Skin of body (tissue), 2 donors: ENCODE measurements around the gene ASAP2. TPM values are rescaled to one million over a fixed set of nuclear protein-coding genes. Genes with fewer than 3 reads are reported as not detected.
"Not testable (repeated sequence)": the region's sequence is repeated elsewhere in the genome, so short reads cannot be mapped to it uniquely, and the experiment has no call there.

Source experiments
- DNase-seq: peaks from one replicate; lab custom pipeline; 2025; lab: John Stamatoyannopoulos, UW
- total RNA-seq: library from RNA; depleted of rRNA; stranded (reverse); fragments of >200 nt; gene quantifications from one replicate; pipeline ENCODE4 v1.2.3, GENCODE V29; 2014

ASAP2 gene
- total RNA-seq, 1 donor from 2014 or later: 19.0 TPM

DNA sequence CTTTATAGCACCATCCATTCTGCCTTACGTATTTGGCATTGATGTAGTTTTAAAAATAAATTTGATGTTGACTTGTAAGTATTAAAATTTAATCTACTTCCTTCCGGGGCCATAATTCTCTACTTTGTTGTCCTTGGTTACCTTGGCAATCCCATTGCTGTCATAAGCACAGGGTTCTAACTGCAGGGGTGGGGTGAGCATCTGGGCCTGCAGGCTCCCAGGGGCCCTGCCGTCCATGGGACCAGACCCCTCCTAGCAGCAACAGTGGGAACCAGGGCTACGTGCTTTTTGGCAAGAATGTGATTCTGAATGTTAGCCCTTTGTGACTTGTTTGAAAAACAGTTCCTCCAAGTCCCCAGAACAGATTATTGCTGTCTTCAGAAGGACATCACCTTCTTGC, 4.9 kb downstream of the ASAP2 start:
- peak; percentile 39 for DNase-seq

- no peak for DNase-seq
These were observed 5.5 kb downstream of the ASAP2 start for GRCh38 chr2:9212010-9212635.

DNA sequence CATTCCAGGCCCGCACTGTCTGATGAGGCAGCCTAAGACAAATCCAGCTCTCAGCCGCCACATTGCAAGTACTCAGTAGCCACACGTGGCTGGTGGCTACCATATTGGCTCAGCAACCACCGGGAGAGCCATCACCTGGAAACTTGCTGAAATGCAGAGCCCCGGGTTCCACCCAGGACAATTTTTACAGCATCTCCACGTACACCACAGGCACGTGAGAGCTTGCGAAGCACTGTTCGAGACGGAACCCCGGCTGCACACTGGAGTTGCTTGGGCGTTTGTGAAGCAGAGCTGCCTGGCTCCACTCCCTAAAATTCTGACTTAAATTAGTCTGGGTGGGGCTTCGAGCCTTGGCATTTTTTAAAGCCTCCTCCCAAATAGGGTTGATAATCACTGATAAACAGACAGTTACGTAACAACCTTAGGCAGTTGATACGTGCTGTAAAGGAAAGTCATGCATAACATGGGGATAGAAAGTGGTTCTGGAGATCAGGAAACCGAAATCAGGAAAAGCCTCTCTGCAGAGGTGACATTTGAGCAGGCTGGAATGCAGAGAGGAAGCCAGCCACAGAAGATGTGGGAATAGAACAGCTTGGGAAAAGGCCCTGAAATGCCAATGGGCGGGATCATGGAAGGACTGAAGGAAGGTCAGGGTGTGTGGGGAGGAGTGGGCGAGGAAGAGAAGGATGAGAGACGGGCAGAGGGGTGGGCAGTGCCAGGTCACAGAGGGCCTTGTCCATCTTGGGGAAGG, 6.2 kb downstream of the ASAP2 start:
- DNase-seq: no peak

GRCh38 chr2:9213477-9214051, 7.0 kb downstream of the ASAP2 start:
- no peak for DNase-seq

- no peak for DNase-seq
These were observed 8.3 kb downstream of the ASAP2 start for GRCh38 chr2:9214873-9215272.

DNA sequence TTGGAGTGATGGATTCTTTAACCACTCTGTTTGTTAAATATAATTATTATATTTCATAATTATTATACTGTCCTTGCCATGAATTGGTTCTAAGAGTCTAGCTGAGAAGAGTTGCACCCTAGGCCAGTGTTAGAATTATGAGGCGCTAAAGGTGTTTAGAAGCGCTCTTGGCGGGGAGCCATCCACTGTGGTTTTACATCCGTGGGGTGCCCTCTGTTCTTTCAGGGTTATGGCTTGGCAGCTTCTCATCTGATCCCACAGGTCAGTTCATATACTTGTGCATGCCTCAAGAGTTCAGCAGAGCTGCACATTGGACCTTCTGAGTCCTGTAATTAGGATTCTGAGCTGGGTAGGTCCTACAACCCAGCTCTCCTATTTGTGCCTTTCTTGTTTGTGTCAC, 9.1 kb downstream of the ASAP2 start:
- DNase-seq: no peak

DNA sequence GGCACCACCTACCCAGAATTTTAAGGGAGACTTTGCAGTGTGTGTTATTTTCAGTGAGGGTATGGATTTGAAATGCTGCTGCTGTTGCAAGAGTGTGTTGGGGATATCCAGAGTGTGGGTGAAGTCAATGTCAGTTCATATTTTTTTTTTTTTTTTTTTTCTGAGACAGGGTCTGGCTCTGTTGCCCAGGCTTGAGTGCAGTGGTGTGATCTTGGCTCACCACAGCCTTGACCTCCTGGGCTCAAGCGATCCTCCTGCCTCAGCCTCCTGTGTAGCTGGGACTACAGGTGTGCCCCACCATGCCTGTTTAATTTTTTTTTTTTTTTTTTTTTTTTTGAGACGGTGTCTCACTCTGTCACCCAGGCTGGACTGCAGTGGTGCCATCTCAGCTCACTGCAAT, 9.5 kb downstream of the ASAP2 start:
- not testable (repeated sequence) for DNase-seq

GRCh38 chr2:9217838-9218770, 11.5 kb downstream of the ASAP2 start:
- no peak for DNase-seq

- DNase-seq: no peak
These were observed 12.4 kb downstream of the ASAP2 start for GRCh38 chr2:9219027-9219445.

DNA sequence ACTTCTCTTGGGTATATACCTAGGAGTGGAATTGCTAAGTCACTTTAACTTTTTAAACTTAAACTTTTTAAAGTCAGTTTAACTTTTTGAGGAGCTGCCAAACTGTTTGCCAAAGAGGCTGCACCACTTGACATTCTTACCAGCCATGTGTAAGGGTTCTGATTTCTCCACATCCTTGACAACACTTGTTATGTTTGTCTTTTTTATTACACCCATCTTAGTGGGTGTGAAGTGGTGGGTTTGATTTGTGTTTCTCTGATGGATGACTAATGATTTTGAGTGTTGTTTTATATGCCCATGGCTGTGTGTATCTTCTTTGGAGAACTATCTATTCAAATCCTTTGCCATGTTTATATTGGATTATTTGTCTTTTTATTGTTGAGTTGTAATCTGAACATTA, 13.6 kb downstream of the ASAP2 start:
- no peak for DNase-seq

- DNase-seq: no peak
These were observed 14.6 kb downstream of the ASAP2 start for GRCh38 chr2:9221223-9221622.

- no peak for DNase-seq
These were observed 15.8 kb downstream of the ASAP2 start for GRCh38 chr2:9222239-9222892.

- no peak for DNase-seq
These were observed 16.3 kb downstream of the ASAP2 start for GRCh38 chr2:9222893-9223287.

DNA sequence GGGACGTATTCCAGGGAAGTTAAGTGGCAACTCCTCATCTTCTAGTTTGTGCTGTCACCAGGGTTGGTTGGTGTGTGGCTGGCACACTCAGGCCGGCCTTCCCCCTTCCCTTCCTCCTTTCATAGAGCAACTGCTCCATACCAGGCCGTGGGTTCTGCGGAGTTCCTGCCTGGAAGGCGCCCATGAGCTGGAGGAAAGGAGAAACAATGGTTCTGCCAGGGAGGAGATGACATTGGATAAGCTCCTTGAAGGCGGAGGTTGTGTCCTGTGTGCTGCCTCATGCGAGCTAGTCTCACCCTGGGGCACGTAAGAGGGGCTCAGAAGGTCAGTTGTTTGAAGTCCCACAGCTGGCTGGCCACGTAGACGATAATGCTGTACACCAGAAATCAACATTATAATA, 19.2 kb downstream of the ASAP2 start:
- no peak for DNase-seq

GRCh38 chr2:9226458-9227380, 20.1 kb downstream of the ASAP2 start:
- no peak for DNase-seq

DNA sequence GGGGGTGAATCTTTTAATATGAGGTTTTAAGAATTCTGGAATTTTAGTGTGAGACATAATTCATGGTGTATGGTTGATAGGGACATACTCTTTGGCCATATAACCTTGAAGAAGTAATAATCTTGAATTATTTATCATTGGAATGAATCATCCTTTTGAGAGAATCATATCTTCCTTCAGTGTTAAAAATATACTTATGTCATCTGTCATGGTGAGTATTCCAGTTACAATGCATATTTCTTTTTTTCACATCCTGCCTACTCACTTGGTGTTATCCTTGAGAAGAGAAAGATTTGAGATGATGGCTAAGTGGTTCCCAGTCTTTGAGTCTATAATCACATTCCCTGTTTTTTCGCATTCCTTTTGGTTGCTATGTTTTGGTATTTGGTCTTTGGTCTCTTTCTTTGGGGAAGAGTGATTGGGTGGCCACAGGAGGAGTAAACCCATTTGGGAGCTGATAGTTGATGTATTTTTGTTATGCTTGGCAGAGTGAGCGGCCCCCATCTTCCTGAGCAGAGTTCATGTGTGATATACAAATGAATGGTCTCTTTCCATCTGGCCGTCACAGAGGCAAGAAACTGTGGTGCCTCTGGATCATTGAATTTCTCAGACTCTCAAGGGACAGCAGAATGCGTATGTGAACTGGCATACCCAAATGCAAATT, 21.6 kb downstream of the ASAP2 start:
- DNase-seq: no peak

DNA sequence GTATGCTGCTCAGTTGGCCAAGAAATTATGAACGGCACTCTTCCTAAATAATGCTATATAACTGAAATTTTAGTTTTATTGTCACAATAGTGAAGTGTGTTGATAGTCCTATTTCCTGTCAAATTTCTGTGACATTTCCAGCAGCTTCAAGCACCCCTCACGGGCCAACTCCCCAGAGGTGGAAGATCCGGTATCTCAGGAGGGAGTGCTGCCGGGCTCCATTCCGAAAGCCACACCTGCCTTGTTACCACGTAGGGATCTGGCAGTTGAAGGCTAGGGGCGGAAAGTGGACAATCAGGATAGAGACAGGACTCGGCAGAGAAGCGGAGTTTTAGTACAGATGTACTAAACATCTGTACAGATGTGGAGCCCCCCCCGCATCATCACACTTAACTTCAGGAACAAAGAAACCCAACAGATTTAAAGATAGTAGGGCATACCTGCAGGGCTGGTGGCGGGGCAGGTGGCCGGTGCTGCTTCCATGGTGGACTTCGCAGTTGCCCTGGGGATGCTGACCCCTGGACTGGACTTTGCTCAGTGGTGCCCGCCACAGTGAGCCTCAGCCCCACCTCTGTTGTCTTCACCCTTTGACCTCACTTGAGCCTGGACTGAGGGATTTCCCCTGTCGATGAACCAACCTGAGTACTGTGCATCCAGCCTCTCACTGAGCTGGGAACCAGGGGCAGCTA, 22.3 kb downstream of the ASAP2 start:
- no peak for DNase-seq

DNA sequence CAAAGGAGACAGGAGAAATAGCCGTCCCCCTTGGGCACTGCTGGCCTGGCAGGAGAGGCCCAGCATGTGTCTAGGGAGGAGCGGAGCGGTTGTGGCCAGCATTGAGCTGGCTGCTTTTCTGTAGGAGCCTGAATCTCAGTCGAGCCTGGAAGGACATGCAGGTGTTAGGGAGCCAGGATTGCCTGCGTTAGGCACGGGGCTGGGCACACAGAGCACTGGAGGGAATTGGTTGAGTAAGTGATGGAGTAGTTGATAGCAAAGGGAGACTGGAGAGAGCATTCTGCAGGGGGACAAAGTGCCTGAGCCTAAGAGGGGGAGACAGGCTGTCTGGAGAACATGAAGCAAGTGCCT, 22.8 kb downstream of the ASAP2 start:
- no peak for DNase-seq
